Measurements from ENCODE around the gene VWCE.

VWCE gene

GRCh38 chr11:61337706-61338470 lies 42.8 kb upstream of the VWCE start:
- no peak for ATAC-seq

GRCh38 chr11:61336171-61336935 lies 41.2 kb upstream of the VWCE start:
- ATAC-seq: peak; percentile 73
- TF ChIP-seq OSR1 (CRISPR knock-in tag; IDR thresholded peaks at IDR 0.05): no peak
- TF ChIP-seq, protein P1, sequence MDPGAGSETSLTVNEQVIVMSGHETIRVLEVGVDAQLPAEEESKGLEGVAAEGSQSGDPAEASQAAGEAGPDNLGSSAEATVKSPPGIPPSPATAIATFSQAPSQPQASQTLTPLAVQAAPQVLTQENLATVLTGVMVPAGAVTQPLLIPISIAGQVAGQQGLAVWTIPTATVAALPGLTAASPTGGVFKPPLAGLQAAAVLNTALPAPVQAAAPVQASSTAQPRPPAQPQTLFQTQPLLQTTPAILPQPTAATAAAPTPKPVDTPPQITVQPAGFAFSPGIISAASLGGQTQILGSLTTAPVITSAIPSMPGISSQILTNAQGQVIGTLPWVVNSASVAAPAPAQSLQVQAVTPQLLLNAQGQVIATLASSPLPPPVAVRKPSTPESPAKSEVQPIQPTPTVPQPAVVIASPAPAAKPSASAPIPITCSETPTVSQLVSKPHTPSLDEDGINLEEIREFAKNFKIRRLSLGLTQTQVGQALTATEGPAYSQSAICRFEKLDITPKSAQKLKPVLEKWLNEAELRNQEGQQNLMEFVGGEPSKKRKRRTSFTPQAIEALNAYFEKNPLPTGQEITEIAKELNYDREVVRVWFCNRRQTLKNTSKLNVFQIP (CRISPR knock-in tag; IDR thresholded peaks at IDR 0.05; ENCODE audit: borderline replicate concordance, low read depth): no peak
- no peak for TF ChIP-seq ZFP3 (CRISPR knock-in tag; IDR thresholded peaks at IDR 0.05)
- no peak for TF ChIP-seq ESRRG (CRISPR knock-in tag; IDR thresholded peaks at IDR 0.05)

More at GRCh38 chr11:61337706-61338470, 42.8 kb upstream of the VWCE start:
- no peak for TF ChIP-seq RARB (CRISPR knock-in tag; IDR thresholded peaks at IDR 0.05)
- no peak for TF ChIP-seq CSRNP3 (CRISPR knock-in tag; IDR thresholded peaks at IDR 0.05)
- no peak for TF ChIP-seq TOX (CRISPR knock-in tag; IDR thresholded peaks at IDR 0.05; ENCODE audit: borderline replicate concordance)
- TF ChIP-seq, protein P2, sequence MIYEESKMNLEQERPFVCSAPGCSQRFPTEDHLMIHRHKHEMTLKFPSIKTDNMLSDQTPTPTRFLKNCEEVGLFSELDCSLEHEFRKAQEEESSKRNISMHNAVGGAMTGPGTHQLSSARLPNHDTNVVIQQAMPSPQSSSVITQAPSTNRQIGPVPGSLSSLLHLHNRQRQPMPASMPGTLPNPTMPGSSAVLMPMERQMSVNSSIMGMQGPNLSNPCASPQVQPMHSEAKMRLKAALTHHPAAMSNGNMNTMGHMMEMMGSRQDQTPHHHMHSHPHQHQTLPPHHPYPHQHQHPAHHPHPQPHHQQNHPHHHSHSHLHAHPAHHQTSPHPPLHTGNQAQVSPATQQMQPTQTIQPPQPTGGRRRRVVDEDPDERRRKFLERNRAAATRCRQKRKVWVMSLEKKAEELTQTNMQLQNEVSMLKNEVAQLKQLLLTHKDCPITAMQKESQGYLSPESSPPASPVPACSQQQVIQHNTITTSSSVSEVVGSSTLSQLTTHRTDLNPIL (CRISPR knock-in tag; IDR thresholded peaks at IDR 0.05; ENCODE audit: low read depth): no peak
- TF ChIP-seq ZNF565 (CRISPR knock-in tag; conservative IDR thresholded peaks at IDR 0.05; ENCODE audit: low read depth): no peak
- TF ChIP-seq, protein P3, sequence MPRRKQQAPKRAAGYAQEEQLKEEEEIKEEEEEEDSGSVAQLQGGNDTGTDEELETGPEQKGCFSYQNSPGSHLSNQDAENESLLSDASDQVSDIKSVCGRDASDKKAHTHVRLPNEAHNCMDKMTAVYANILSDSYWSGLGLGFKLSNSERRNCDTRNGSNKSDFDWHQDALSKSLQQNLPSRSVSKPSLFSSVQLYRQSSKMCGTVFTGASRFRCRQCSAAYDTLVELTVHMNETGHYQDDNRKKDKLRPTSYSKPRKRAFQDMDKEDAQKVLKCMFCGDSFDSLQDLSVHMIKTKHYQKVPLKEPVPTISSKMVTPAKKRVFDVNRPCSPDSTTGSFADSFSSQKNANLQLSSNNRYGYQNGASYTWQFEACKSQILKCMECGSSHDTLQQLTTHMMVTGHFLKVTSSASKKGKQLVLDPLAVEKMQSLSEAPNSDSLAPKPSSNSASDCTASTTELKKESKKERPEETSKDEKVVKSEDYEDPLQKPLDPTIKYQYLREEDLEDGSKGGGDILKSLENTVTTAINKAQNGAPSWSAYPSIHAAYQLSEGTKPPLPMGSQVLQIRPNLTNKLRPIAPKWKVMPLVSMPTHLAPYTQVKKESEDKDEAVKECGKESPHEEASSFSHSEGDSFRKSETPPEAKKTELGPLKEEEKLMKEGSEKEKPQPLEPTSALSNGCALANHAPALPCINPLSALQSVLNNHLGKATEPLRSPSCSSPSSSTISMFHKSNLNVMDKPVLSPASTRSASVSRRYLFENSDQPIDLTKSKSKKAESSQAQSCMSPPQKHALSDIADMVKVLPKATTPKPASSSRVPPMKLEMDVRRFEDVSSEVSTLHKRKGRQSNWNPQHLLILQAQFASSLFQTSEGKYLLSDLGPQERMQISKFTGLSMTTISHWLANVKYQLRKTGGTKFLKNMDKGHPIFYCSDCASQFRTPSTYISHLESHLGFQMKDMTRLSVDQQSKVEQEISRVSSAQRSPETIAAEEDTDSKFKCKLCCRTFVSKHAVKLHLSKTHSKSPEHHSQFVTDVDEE (CRISPR knock-in tag; IDR thresholded peaks at IDR 0.05): no peak
- TF ChIP-seq ZNF70 (CRISPR knock-in tag; IDR thresholded peaks at IDR 0.05): no peak
- TF ChIP-seq ARNTL (CRISPR knock-in tag; IDR thresholded peaks at IDR 0.05; ENCODE audit: borderline replicate concordance, low read depth): no peak
- no peak for TF ChIP-seq TCF4 (CRISPR knock-in tag; IDR thresholded peaks at IDR 0.05; ENCODE audit: borderline replicate concordance)
- TF ChIP-seq ZFP30 (CRISPR knock-in tag; IDR thresholded peaks at IDR 0.05): no peak
- no peak for TF ChIP-seq OSR1 (CRISPR knock-in tag; IDR thresholded peaks at IDR 0.05)

DNA sequence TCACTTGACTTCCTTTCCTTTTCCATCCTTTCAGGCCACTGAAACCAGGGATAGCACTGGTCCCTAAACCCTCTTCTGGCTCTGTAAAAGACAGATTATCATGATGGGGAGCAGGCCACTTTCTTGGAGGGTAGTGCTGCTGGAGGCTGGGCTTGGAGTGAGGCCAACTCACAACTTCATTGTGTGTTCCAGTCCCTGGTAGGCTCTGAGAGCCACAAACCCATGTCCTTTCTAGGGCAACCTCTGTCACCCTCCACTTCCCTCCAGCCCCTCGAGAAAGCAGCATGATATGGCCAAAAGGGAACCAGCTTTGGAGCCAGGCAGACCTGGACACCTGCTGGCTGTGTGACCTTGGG lies 40.2 kb upstream of the VWCE start:
- no peak for ATAC-seq
- TF ChIP-seq, protein P4, sequence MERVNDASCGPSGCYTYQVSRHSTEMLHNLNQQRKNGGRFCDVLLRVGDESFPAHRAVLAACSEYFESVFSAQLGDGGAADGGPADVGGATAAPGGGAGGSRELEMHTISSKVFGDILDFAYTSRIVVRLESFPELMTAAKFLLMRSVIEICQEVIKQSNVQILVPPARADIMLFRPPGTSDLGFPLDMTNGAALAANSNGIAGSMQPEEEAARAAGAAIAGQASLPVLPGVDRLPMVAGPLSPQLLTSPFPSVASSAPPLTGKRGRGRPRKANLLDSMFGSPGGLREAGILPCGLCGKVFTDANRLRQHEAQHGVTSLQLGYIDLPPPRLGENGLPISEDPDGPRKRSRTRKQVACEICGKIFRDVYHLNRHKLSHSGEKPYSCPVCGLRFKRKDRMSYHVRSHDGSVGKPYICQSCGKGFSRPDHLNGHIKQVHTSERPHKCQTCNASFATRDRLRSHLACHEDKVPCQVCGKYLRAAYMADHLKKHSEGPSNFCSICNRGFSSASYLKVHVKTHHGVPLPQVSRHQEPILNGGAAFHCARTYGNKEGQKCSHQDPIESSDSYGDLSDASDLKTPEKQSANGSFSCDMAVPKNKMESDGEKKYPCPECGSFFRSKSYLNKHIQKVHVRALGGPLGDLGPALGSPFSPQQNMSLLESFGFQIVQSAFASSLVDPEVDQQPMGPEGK (CRISPR knock-in tag; IDR thresholded peaks at IDR 0.05; ENCODE audit: borderline replicate concordance): no peak
- no peak for TF ChIP-seq CSDC2 (CRISPR knock-in tag; IDR thresholded peaks at IDR 0.05)
- TF ChIP-seq, protein P1 (CRISPR knock-in tag; IDR thresholded peaks at IDR 0.05; ENCODE audit: borderline replicate concordance, low read depth): no peak
- no peak for TF ChIP-seq ISL1 (CRISPR knock-in tag; IDR thresholded peaks at IDR 0.05)
- no peak for TF ChIP-seq ZNF70 (CRISPR knock-in tag; IDR thresholded peaks at IDR 0.05)
- TF ChIP-seq SNAI2 (CRISPR knock-in tag; IDR thresholded peaks at IDR 0.05): no peak
- no peak for TF ChIP-seq TCF4 (CRISPR knock-in tag; IDR thresholded peaks at IDR 0.05; ENCODE audit: borderline replicate concordance)
- no peak for TF ChIP-seq RARB (CRISPR knock-in tag; IDR thresholded peaks at IDR 0.05)
- no peak for TF ChIP-seq ZC3H10 (CRISPR knock-in tag; IDR thresholded peaks at IDR 0.05)
- no peak for TF ChIP-seq BACH2 (CRISPR knock-in tag; IDR thresholded peaks at IDR 0.05; ENCODE audit: borderline replicate concordance)
- no peak for TF ChIP-seq TOX (CRISPR knock-in tag; IDR thresholded peaks at IDR 0.05; ENCODE audit: borderline replicate concordance)
- TF ChIP-seq ZFP3 (CRISPR knock-in tag; IDR thresholded peaks at IDR 0.05): no peak
